ENCODE measurements around the gene HCFC1R1.
A peak's percentile ranks its signal among the peaks of the same experiment; 100 is the strongest.
"Not testable (repeated sequence)": the region's sequence is repeated elsewhere in the genome, so short reads cannot be mapped to it uniquely, and the experiment has no call there.

The HCFC1R1 gene

GRCh38 chr16:3023669-3024478 lies at the start of gene HCFC1R1, which contains the start of gene THOC6:
Gene HCFC1R1, minus strand, starts transcription at chr16:3023942. Its CDS starts 1 bp downstream, at chr16:3023941.
Gene THOC6, plus strand, starts transcription at chr16:3024035. Its CDS starts 292 bp downstream, at chr16:3024327.
- H3K4me3 ChIP-seq: peak within 1 kb of the TSS; percentile 66 to 82 (median 74)
- H3K27me3 ChIP-seq: peaks cover 7 to 35% (median 22%) of the 10 kb centered on the region in 11 experiments
- H3K4me1 ChIP-seq: peaks cover 54 to 82% (median 74%) of the 10 kb centered on the region in 10 experiments
- no peaks in the 10 kb centered on the region for H3K9me3 ChIP-seq (replicated peaks in 1 of 11)
- no peak for TF ChIP-seq Cebpa-rat (IDR thresholded peaks at IDR 0.05)
- peak within 1 kb of the TSS; percentile 91 to 99 (median 94) for H3K9ac ChIP-seq
- H3K4me2 ChIP-seq: peak within 1 kb of the TSS; percentile 95 to 100 (median 99)
- H3K36me3 ChIP-seq: peaks cover 20 to 28% (median 23%) of the 10 kb centered on the region in 11 experiments
- H4K20me1 ChIP-seq: peaks cover 0 to 79% (median 75%) of the 10 kb centered on the region in 11 experiments; a peak in 21 of 22 replicates
- H3K27ac ChIP-seq: peak within 1 kb of the TSS; percentile 91 to 99 (median 97)

DNA sequence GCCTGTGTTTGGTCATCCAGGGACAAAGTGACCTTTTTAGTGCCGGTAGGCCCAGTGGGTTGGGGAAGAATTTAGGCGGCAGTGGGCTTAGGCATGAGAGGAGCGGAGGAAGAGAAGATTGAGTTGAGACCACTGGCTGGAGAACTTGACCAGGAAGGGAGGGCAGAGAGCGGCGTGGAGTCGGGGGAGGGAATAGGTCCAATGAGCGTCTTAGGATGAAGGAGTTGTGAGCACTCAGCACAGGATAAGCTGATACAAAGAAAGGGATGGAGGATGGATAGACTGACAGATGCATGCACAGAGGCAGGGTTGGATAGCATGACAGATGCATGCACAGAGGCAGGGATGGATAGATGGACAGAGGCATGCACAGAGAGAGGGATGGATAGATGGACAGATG lies 49.7 kb upstream of the HCFC1R1 start:
- peaks cover 0 to 15% (median 0%) of the 10 kb centered on the region in 11 experiments; a peak in 8 of 22 replicates for H3K36me3 ChIP-seq
- no peaks in the 10 kb centered on the region for H4K20me1 ChIP-seq

GRCh38 chr16:3072576-3073263 lies 49.0 kb upstream of the HCFC1R1 start:
- H3K27me3 ChIP-seq, H3K36me3 ChIP-seq, H4K20me1 ChIP-seq, H3K4me3 ChIP-seq: not testable (repeated sequence)
- H3K27ac ChIP-seq: peak overlapping the region in 6 of 11 experiments; percentile 33 to 95 (median 68); a peak in 11 of 22 replicates
- peaks cover 8 to 23% (median 20%) of the 10 kb centered on the region in 11 experiments; a peak in 18 of 22 replicates for H3K9me3 ChIP-seq (replicated peaks in 1 of 11)
- peak overlapping the region in 10 of 11 experiments; percentile 46 to 95 (median 90); a peak in 19 of 22 replicates for H3K4me2 ChIP-seq
- 0 out of 22 replicates have a peak overlapping the region, but pooled peaks of 1 of the 11 experiments have one; percentile 12 for H3K9ac ChIP-seq
- H3K4me1 ChIP-seq: peaks cover 44 to 94% (median 86%) of the 10 kb centered on the region in 10 experiments

More for the DNA sequence above, 49.7 kb upstream of the HCFC1R1 start:
- Histone ChIP-seq H3K27ac (peak overlapping the region in 6 of 11 experiments; percentile 18 to 95 (median 78); a peak in 9 of 22 replicates), H3K9ac (peak overlapping the region in 2 of 11 experiments; percentile 81 to 82; a peak in 1 of 22 replicates), H3K27me3 (no peaks in the 10 kb centered on the region), H3K9me3 (replicated peaks in 1 of 11) (peaks cover 11 to 30% (median 27%) of the 10 kb centered on the region in 11 experiments; a peak in 18 of 22 replicates), H3K4me1 (peaks cover 44 to 94% (median 85%) of the 10 kb centered on the region in 10 experiments), H3K4me2 (peak overlapping the region; percentile 70 to 95 (median 89)), H3K4me3 (no peak overlapping the region)
- TF ChIP-seq Cebpa-rat (IDR thresholded peaks at IDR 0.05): no peak

DNA sequence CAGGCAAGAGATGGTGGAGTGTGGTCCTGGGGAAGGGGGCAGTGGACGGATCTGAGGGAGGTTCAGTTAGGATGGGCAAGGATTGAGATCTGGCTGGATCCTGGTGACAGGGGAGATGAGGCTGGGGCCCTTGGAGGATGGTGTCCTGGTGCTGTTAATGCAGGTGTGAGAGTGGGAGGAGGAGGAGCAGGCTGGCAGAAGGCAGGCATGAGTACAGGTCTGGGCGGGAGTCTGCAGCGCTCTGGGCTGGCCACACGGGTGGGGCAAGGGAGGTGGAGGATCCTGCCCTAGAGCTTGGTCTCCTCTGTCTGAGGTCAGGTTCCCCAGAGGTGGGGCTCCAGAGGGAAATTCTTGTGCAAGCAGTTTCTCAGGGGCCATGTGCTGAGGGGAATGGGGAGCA lies 48.4 kb upstream of the HCFC1R1 start:
- H3K27me3 ChIP-seq, H3K36me3 ChIP-seq, H3K9ac ChIP-seq, H4K20me1 ChIP-seq, H3K4me3 ChIP-seq: not testable (repeated sequence)
- Histone ChIP-seq H3K9me3 (replicated peaks in 1 of 11) (peaks cover 2 to 17% (median 15%) of the 10 kb centered on the region in 11 experiments; a peak in 14 of 22 replicates), H3K27ac (peak overlapping the region in 4 of 11 experiments; percentile 19 to 49 (median 30); a peak in 6 of 22 replicates), H3K4me2 (peak overlapping the region in 9 of 11 experiments; percentile 18 to 95 (median 55); a peak in 17 of 22 replicates), H3K4me1 (peaks cover 43 to 94% (median 86%) of the 10 kb centered on the region in 10 experiments)

DNA sequence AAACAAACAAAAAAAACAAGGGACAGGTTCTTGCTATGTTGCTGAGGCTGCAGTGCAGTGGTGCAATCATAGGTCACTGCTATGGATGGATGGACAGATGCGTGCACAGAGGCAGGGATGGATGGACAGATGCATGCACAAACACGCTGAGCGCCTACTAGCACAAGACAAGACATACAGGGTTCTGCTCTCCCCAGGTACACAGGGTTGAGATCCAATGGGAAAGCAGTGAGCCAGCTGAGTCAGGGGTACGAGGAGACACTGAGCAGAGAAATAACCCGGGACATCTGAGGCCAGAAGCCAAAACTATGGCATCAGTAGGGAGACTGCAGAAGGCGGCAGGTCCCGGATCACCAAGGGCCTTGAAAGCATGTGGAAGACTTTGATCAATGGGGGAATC lies 47.9 kb upstream of the HCFC1R1 start:
- Histone ChIP-seq H3K4me1 (peaks cover 38 to 89% (median 81%) of the 10 kb centered on the region in 10 experiments), H3K27ac (peak overlapping the region in 4 of 11 experiments; percentile 19 to 49 (median 30); a peak in 6 of 22 replicates), H3K4me2 (peak overlapping the region in 9 of 11 experiments; percentile 18 to 95 (median 55); a peak in 17 of 22 replicates), H3K4me3 (no peak overlapping the region), H3K27me3 (no peaks in the 10 kb centered on the region), H3K9me3 (replicated peaks in 1 of 11) (peaks cover 0 to 12% (median 10%) of the 10 kb centered on the region in 11 experiments; a peak in 13 of 22 replicates), H4K20me1 (no peaks in the 10 kb centered on the region), H3K36me3 (no peaks in the 10 kb centered on the region), H3K9ac (no peak overlapping the region)
- no peak for TF ChIP-seq Cebpa-rat (IDR thresholded peaks at IDR 0.05)

GRCh38 chr16:3070608-3071111 lies 46.9 kb upstream of the HCFC1R1 start:
- Histone ChIP-seq H3K9me3 (replicated peaks in 1 of 11) (peaks cover 0 to 8% (median 5%) of the 10 kb centered on the region in 11 experiments; a peak in 7 of 22 replicates), H4K20me1 (no peaks in the 10 kb centered on the region), H3K27ac (peak overlapping the region in 3 of 11 experiments; percentile 15 to 49 (median 33); a peak in 2 of 22 replicates), H3K4me3 (no peak overlapping the region), H3K4me1 (peaks cover 30 to 87% (median 74%) of the 10 kb centered on the region in 10 experiments), H3K27me3 (no peaks in the 10 kb centered on the region), H3K36me3 (no peaks in the 10 kb centered on the region), H3K4me2 (peak overlapping the region in 8 of 11 experiments; percentile 22 to 95 (median 60); a peak in 15 of 22 replicates), H3K9ac (no peak overlapping the region)
- no peak for TF ChIP-seq Cebpa-rat (IDR thresholded peaks at IDR 0.05)

DNA sequence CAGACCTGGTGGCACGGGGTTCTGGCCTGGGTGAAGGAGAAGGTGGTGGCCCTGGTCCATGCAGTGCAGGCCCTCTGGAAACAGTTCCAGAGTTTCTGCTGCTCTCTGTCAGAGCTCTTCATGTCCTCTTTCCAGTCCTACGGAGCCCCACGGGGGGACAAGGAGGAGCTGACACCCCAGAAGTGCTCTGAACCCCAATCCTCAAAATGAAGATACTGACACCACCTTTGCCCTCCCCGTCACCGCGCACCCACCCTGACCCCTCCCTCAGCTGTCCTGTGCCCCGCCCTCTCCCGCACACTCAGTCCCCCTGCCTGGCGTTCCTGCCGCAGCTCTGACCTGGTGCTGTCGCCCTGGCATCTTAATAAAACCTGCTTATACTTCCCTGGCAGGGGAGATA lies 45.4 kb upstream of the HCFC1R1 start:
- H3K27me3 ChIP-seq; H3K27ac ChIP-seq; H3K4me3 ChIP-seq; H3K36me3 ChIP-seq; H3K9me3 ChIP-seq (replicated peaks in 1 of 11); H3K9ac ChIP-seq; H4K20me1 ChIP-seq: not testable (repeated sequence)
- Histone ChIP-seq H3K4me2 (peak overlapping the region in 1 of 11 experiments; percentile 3; a peak in 1 of 22 replicates), H3K4me1 (peaks cover 24 to 80% (median 67%) of the 10 kb centered on the region in 10 experiments)

GRCh38 chr16:3068487-3068886 lies 44.7 kb upstream of the HCFC1R1 start:
- Histone ChIP-seq H3K27ac (peak overlapping the region in 4 of 11 experiments; percentile 38 to 58 (median 43); a peak in 7 of 22 replicates), H3K4me2 (peak overlapping the region in 5 of 11 experiments; percentile 19 to 40 (median 33); a peak in 3 of 22 replicates), H4K20me1 (no peaks in the 10 kb centered on the region), H3K9me3 (replicated peaks in 1 of 11) (peaks cover 0 to 8% (median 5%) of the 10 kb centered on the region in 11 experiments; a peak in 7 of 22 replicates), H3K9ac (no peak overlapping the region), H3K27me3 (no peaks in the 10 kb centered on the region), H3K36me3 (no peaks in the 10 kb centered on the region), H3K4me3 (no peak overlapping the region), H3K4me1 (peaks cover 17 to 73% (median 61%) of the 10 kb centered on the region in 10 experiments)
- no peak for TF ChIP-seq Cebpa-rat (IDR thresholded peaks at IDR 0.05)
